ENCODE results near the gene USHBP1. TPM values are rescaled to one million over a fixed set of nuclear protein-coding genes. Genes with fewer than 3 reads are reported as not detected.
A peak's percentile ranks its signal among the peaks of the same experiment; 100 is the strongest.

USHBP1 gene
- total RNA-seq, 3 donors from 2014 or later = 0.52 to 2.6 (median 2.2) TPM

GRCh38 chr19:17255150-17255621, 9.4 kb downstream of the USHBP1 start:
- H3K4me3 ChIP-seq = no peak overlapping the region
- DNase-seq (no peak), ATAC-seq (peak; percentile 54)
- intact Hi-C loops (cut with DNase I, micrococcal nuclease) = no loop called here
- TF ChIP-seq CTCF (IDR thresholded peaks at IDR 0.05) = no peak
- H3K36me3 ChIP-seq (ENCODE audit: low read depth) = no peaks in the 10 kb centered on the region
- H3K4me1 ChIP-seq (ENCODE audit: low read depth) = no peaks in the 10 kb centered on the region
- H3K9me3 ChIP-seq = no peaks in the 10 kb centered on the region

GRCh38 chr19:17254636-17255035, 9.9 kb downstream of the USHBP1 start:
- H3K36me3 ChIP-seq (ENCODE audit: low read depth) = no peaks in the 10 kb centered on the region
- TF ChIP-seq CTCF (IDR thresholded peaks at IDR 0.05) = no peak
- peaks cover 2% of the 10 kb centered on the region for H3K4me1 ChIP-seq (ENCODE audit: low read depth)
- no peaks in the 10 kb centered on the region for H3K9me3 ChIP-seq
- DNase-seq = no peak
- ATAC-seq = no peak
- H3K4me3 ChIP-seq = no peak overlapping the region
- intact Hi-C loops (cut with DNase I, micrococcal nuclease) = no loop called here

DNA sequence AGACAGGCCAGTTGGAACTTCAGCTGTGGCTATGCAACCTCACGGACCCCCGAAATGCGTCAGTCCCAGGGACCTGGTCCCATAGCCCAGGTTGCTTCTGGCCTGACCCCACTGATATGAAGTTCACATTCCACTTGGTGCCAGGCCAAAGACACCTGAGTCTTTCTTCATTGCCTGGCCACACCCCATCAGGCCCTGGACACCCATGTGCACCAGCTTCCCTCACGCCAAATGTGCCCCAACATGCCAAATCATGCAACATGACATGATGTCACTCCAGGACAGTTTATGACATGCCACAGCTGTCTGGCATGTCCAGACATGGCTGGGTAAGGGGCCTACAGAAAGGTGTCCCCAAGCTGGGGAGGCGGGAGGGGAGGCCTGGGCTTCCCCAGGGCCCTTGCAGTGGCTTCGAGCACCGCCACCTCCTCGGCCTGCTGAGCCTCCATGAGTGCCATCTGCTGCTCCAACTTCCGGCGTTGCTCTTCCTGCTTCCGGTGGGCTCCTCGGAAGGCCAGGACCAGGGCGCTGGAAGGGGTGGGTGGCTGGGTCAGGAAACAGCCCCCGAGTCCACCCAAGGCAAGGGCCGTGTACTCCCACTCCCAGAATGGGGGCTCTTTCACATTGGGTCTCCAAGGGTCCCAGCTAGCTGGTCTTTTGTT, 14.5 kb downstream of the USHBP1 start:
- no peak for TF ChIP-seq CTCF (IDR thresholded peaks at IDR 0.05)
- peaks cover 34% of the 10 kb centered on the region for H3K4me1 ChIP-seq (ENCODE audit: low read depth)
- H3K36me3 ChIP-seq (ENCODE audit: low read depth) = no peaks in the 10 kb centered on the region
- intact Hi-C loops (cut with DNase I, micrococcal nuclease) = no loop called here
- no peak for ATAC-seq
- H3K9me3 ChIP-seq = no peaks in the 10 kb centered on the region
- peak in 2 of 3 donors; percentile 56 to 58 for DNase-seq
- H3K4me3 ChIP-seq = no peak overlapping the region

DNA sequence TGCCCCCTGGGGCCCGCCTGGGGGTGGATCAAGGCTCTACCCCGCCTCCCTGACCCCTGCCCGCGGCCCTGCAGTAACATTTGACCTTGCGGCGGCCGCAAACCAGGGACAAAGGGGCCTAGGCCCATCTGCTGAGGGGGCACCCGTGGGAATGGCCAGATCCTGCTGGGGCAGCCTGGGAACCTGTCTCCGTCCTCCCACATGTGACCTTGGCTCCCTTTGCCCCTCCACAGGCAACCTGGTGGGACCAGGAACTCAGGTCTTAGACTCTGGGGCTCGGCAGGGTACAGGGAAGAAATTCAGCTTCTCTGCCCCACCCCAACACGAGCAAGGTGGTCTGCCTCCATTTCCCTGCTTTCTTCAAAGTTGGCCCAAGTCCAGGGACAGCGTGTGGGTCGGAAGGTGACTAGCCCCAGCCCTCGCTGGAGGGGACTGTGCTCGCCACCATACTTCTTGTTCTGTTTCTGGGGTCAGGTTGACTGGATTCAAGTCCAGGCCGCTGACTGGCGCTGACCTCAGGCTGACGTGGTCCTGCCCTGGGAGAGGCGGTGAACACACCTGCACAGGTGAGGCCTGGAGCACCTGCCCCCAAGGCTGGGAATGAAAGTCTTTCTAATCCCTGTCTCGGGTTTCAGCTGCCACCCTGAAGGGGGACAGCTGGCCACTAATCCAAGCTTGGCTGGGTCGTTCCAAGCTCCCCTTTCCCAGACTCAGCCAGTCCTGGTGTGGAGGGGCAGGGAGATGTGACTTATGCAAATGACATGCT, 16.4 kb downstream of the USHBP1 start:
- Histone ChIP-seq H3K36me3 (ENCODE audit: low read depth) (no peaks in the 10 kb centered on the region), H3K4me3 (no peak overlapping the region), H3K4me1 (ENCODE audit: low read depth) (peaks cover 35% of the 10 kb centered on the region), H3K9me3 (no peaks in the 10 kb centered on the region)
- intact Hi-C loops (cut with DNase I, micrococcal nuclease) = no loop called here
- peak; percentile 35 for ATAC-seq
- peak; percentile 63 to 85 (median 75) for DNase-seq
- TF ChIP-seq CTCF (IDR thresholded peaks at IDR 0.05) = no peak

DNA sequence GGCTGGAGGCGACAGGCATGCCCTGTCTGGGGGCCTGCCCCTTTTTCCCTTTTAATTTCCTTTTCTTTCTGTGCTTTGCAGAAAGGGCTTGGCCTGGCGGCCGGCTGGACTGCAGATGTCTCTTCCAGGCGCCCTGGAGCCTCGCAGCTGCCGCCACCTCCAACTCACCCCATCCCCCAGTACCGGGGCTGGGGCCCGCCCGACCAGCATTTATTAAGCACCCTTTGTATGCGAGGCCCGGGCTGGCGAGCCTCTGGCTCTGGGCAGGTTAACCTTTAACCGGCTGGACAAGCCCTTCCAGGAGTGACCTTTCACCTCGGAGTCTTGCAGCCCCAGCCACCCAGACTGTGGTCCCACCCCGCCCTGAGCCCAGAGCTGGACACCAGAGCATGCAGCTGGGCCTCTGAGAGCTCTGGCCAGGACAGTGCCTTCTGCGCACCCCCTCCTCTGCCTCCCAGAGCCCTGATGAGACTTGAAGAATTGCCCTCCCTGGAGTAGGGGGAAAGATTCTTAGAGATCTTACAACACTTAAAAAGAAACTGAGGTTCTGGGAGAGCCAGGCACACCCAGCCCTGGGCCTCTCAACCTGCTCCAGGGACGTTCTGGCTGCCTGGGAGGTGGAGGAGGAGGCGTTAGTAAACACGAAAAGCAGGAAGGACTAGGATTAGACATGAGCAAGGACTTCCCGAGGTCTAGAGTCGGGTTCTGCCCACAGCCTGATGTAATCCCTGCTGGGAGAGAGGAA, 17.7 kb downstream of the USHBP1 start:
- no peak for TF ChIP-seq CTCF (IDR thresholded peaks at IDR 0.05)
- DNase-seq = peak; percentile 70 to 87 (median 79)

More for the DNA sequence above, 17.7 kb downstream of the USHBP1 start:
- peaks cover 47% of the 10 kb centered on the region for H3K4me1 ChIP-seq (ENCODE audit: low read depth)
- no peaks in the 10 kb centered on the region for H3K36me3 ChIP-seq (ENCODE audit: low read depth)
- ATAC-seq = peak; percentile 50
- H3K4me3 ChIP-seq = peak overlapping the region; percentile 14
- intact Hi-C loops (cut with DNase I, micrococcal nuclease) = no loop called here
- no peaks in the 10 kb centered on the region for H3K9me3 ChIP-seq
